ENCODE measurements around the gene IRF1.

The IRF1 gene

DNA sequence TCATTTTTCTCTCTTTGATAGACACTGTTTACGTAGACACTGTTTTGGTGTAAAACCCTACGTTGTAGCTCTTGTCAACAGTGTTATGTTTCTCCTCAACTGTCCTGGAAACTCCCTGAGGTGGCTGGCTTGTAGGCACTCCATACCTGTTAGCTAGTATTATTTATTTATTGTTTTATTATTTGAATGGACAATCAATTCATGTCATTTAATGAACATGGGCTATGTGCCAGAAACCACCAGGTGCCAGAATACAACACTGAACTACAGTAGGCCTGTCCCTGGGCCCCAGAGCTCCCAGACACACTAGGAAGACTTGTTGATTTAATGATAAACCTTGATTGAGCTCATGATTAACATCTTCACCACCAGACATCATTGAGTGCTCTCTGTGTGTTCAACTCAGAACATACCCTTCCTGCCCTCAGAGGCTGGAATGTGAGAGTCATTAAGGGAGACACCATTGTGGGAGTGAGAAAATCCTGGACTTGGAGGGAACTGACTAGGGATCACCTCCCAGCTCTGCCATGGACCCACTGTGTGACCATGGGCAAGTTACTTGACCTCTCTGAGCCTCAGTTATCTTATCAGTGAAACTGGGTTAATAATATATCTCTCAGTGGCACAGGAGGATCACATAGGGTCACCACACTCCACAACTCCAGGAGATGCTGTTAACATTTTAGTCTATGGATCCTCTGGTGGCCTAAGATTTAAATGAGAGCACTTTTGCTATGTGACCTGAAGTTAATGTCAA lies 19.2 kb downstream of the IRF1 start:
- no peak for TF ChIP-seq POLR2A (IDR thresholded peaks at IDR 0.05; ENCODE audit: low read depth, low read length)
- FAIRE-seq (no peak), DNase-seq (ENCODE audit: insufficient read length, low spot score) (no peak)

- no peak for DNase-seq (ENCODE audit: insufficient read length, low spot score)
- FAIRE-seq = no peak
- TF ChIP-seq POLR2A (IDR thresholded peaks at IDR 0.05; ENCODE audit: low read depth, low read length) = no peak
Measured at GRCh38 chr5:132470596-132470995, 20.0 kb downstream of the IRF1 start.

- FAIRE-seq (no peak), DNase-seq (ENCODE audit: insufficient read length, low spot score) (no peak)
- TF ChIP-seq POLR2A (IDR thresholded peaks at IDR 0.05; ENCODE audit: low read depth, low read length) = no peak
Measured at GRCh38 chr5:132470010-132470392, 20.6 kb downstream of the IRF1 start.

DNA sequence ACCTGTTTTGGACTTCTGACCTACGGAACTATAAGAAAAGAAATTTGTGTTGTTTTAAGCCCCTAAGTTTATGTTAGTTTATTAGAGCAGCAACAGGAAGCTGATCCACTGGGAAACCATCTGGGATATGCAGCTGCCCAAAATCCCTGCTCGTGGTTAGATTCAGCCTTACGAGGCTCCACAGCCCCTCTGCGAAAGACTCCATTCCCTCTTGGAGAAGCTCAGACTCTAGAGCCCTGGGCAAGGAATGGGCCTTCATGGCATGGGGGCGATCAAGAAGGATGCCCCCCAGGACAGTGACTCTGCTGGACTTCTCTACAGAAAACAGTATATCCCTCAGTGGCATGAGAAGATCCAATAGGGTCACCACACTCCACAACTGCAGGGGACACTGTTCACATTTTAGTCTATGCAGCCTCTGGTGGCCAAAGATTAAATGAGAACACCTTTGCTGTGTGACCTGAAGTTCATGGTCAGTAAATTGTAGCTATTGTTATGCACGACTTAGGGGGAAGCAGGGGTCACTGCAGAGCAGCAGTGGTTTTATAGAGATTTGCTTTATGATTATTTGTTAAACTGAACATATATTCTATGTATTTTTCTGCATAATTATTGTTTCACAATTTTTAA lies 21.1 kb downstream of the IRF1 start:
- DNase-seq (ENCODE audit: insufficient read length, low spot score) = no peak

GRCh38 chr5:132468656-132469379 lies 21.8 kb downstream of the IRF1 start:
- FAIRE-seq (no peak), DNase-seq (ENCODE audit: insufficient read length, low spot score) (no peak)
- TF ChIP-seq POLR2A (IDR thresholded peaks at IDR 0.05; ENCODE audit: low read depth, low read length) = no peak

More for the DNA sequence above, 21.1 kb downstream of the IRF1 start:
- no peak for FAIRE-seq
- no peak for TF ChIP-seq POLR2A (IDR thresholded peaks at IDR 0.05; ENCODE audit: low read depth, low read length)

- TF ChIP-seq POLR2A (IDR thresholded peaks at IDR 0.05; ENCODE audit: low read depth, low read length) = no peak
- FAIRE-seq (no peak), DNase-seq (ENCODE audit: insufficient read length, low spot score) (no peak)
Measured at GRCh38 chr5:132467287-132467984, 23.1 kb downstream of the IRF1 start.

GRCh38 chr5:132466433-132467286 lies 23.9 kb downstream of the IRF1 start:
- DNase-seq (ENCODE audit: insufficient read length, low spot score) (no peak), FAIRE-seq (no peak)
- TF ChIP-seq POLR2A (IDR thresholded peaks at IDR 0.05; ENCODE audit: low read depth, low read length) = no peak

DNA sequence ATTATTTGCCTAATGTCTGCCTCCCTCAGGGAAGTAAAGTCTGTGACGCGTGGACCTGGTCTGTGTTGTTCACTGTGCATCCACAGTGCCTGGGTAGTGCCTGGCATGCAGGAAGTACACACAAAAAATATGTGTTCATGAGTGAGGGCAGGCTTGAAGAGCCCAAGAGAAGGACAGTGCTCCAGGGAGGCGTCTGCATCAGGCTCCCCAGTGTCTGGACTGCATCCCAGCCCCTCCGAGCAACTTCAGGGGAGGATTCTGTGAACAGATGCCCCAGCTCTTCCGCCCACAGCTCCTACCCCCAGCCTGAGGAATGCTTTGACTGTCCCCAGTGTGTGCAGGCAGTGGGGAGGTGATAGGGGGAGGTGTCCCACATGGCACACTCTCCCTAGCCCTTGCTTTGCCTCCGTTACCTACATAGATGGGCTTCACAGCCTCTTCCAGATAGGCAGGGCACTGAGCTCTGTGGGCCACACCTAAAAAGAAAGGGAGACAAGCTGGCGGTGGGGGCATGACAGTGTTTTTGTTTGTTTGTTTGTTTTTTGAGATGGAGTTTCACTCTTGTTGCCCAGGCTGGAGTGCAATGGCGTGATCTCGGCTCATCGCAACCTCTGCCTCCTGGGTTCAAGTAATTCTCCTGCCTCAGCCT lies 25.4 kb downstream of the IRF1 start:
- FAIRE-seq (no peak), DNase-seq (ENCODE audit: insufficient read length, low spot score) (no peak)
- TF ChIP-seq POLR2A (IDR thresholded peaks at IDR 0.05; ENCODE audit: low read depth, low read length) = no peak

- TF ChIP-seq POLR2A (IDR thresholded peaks at IDR 0.05; ENCODE audit: low read depth, low read length) = no peak
- FAIRE-seq = no peak
- no peak for DNase-seq (ENCODE audit: insufficient read length, low spot score)
Measured at GRCh38 chr5:132464156-132464939, 26.2 kb downstream of the IRF1 start.

DNA sequence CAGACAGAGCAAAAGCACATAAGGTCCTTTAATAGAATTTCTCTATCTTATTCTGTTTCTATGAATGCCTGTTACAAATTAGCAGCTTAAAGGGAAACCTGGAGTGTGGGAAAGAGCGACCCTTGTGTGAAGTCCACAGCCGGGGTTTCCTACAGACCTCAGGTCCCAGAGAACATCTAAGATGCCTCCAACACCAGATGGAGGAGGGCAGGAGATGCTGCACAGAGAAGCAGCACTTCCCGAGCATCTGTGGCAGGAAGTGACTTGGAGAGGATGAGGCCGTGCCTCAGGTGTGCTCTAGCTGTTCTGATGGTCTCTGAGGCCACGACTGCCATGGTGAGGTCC lies 26.8 kb downstream of the IRF1 start:
- FAIRE-seq (no peak), DNase-seq (ENCODE audit: insufficient read length, low spot score) (no peak)
- TF ChIP-seq POLR2A (IDR thresholded peaks at IDR 0.05; ENCODE audit: low read depth, low read length) = no peak

DNA sequence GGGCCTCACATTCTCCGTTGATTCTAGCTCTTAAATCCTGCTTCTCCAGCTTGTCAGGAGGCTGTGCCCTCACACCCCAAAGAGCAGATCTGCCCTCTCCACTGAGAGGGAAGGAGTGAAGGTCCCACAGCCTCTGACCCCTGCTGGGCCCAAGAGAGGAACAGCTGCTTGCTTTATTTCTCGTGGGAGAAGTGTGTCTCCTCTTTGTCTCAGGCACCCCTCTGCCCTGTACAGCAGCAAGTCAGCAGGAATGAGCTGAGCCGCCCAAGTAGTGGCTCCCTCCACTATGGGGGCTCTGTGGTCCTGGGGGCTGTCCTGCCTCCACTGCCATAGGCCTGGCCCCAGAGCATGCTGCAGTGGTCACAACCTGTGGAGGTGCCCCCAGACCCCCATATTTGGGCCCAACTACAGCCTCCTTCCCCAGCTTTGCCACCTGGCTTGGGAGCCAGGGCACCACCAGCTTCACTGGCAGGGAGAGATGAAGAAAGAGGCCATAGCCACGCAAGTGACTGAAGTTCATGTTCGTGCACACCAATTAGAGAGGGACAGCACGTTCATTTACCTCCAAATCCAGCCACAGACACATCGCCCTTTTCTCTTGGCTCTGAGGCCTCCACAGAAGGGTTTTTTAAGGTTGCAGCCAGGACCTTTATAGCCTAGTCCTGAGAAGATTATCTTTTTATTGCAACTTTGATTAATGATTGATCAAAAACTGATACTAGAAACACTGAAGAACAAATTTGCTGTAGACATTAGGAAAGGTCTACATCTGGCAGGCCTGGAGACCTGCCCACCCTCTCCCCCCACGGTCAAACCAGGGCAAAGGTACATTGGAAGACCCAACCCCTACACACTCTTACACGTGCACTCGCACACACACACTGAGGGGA lies 27.5 kb downstream of the IRF1 start:
- DNase-seq (ENCODE audit: insufficient read length, low spot score) = no peak
- TF ChIP-seq POLR2A (IDR thresholded peaks at IDR 0.05; ENCODE audit: low read depth, low read length) = no peak
- FAIRE-seq = no peak

Measured in H54 (cell line).